Activated CD4-positive, alpha-beta memory T cell treated with anti-CD3 and anti-CD28 coated beads for 36 hours (primary cell): ENCODE data around the gene BRSK2. TPM values are rescaled to one million over a fixed set of nuclear protein-coding genes. Genes with fewer than 3 reads are reported as not detected.

Source experiments
- CTCF ChIA-PET: fragments of 350-600 bp; sonication (Branson Sonifier 250); formaldehyde crosslinking; loops from one replicate; lab custom pipeline; 2021; ENCODE audit warnings: antibody characterized with exemption, inconsistent platforms; lab: Charles Lee
- POLR2A ChIA-PET: fragments of 350-600 bp; sonication (Branson Sonifier 250); formaldehyde crosslinking; loops from one replicate; lab custom pipeline; 2021; ENCODE audit warnings: antibody characterized with exemption; lab: Charles Lee
- DNase-seq: peaks from one replicate; pipeline ENCODE4 v3.0.0-alpha.2; 2020
- H3K27ac Mint-ChIP-seq: one replicate; pipeline ENCODE4 v1.8.0; 2021; ENCODE audit warnings: mixed read lengths
- H3K27me3 Mint-ChIP-seq: one replicate; pipeline ENCODE4 v1.8.0; 2021; ENCODE audit warnings: mixed read lengths
- H3K36me3 Mint-ChIP-seq: one replicate; pipeline ENCODE4 v1.8.0; 2021; ENCODE audit warnings: mixed read lengths
- H3K4me1 Mint-ChIP-seq: one replicate; pipeline ENCODE4 v1.8.0; 2021; ENCODE audit warnings: low read depth, mixed read lengths
- H3K4me3 Mint-ChIP-seq: one replicate; pipeline ENCODE4 v1.8.0; 2021; ENCODE audit warnings: mild to moderate bottlenecking, mixed read lengths
- H3K9me3 Mint-ChIP-seq: one replicate; pipeline ENCODE4 v1.8.0; 2021; ENCODE audit warnings: mixed read lengths
- intact Hi-C: fragments of 100-400 bp; cut with micrococcal nuclease; formaldehyde crosslinking; loops from one replicate; pipeline ENCODE4 v1.15.1; 2023
- total RNA-seq, 2 experiments: library from RNA; stranded (reverse); gene quantifications; one replicate each; pipeline ENCODE4 v1.2.3, GENCODE V29; 2021

The BRSK2 gene
- total RNA-seq, 2 experiments from 2014 or later = 0.46 to 0.64 TPM

- intact Hi-C loops = loop anchor here (10.0 kb wide), 1 partner anchor 180 kb away; no protein-coding TSS in a partner anchor
- Mint-ChIP-seq H3K27ac (peak overlapping the region; percentile 28), H3K36me3 (no peaks in the 10 kb centered on the region), H3K27me3 (no peaks in the 10 kb centered on the region), H3K4me3 (no peak overlapping the region), H3K4me1 (peaks cover 14% of the 10 kb centered on the region), H3K9me3 (no peaks in the 10 kb centered on the region)
- peak; percentile 50 for DNase-seq
- ChIA-PET CTCF (interaction anchor here (0.6 to 1.9 kb wide), 2 partner anchors 56 to 191 kb away, joined by 3 to 6 read pairs; no protein-coding TSS in a partner anchor), POLR2A (interaction anchor here (2.6 kb wide), 1 partner anchor 74 kb away, joined by 16 read pairs; the partner anchor contains the start of gene TOLLIP)
Measured at GRCh38 chr11:1384199-1384970, 5.3 kb upstream of the BRSK2 start.

GRCh38 chr11:1387521-1387920, 2.2 kb upstream of the BRSK2 start:
- no peaks in the 10 kb centered on the region for H3K9me3 Mint-ChIP-seq
- intact Hi-C loops = loop anchor here (10.0 kb wide), 1 partner anchor 183 kb away; no protein-coding TSS in a partner anchor

GRCh38 chr11:1387961-1388762, 1.6 kb upstream of the BRSK2 start:
- H3K27me3 Mint-ChIP-seq = peaks cover 20% of the 10 kb centered on the region
- peaks cover 9% of the 10 kb centered on the region for H3K4me1 Mint-ChIP-seq
- intact Hi-C loops = loop anchor here (2.0 to 10.0 kb wide), 4 partner anchors 51 to 187 kb away; no protein-coding TSS in a partner anchor
- ChIA-PET CTCF (interaction anchor here (0.6 to 1.1 kb wide), 2 partner anchors 79 to 128 kb away, joined by 3 read pairs; partner anchors contain the start of gene TOLLIP), POLR2A (no interaction called here)
- no peaks in the 10 kb centered on the region for H3K9me3 Mint-ChIP-seq
- H3K36me3 Mint-ChIP-seq = no peaks in the 10 kb centered on the region
- no peak overlapping the region for H3K27ac Mint-ChIP-seq
- no peak overlapping the region for H3K4me3 Mint-ChIP-seq
- DNase-seq = peak; percentile 32

More at GRCh38 chr11:1387521-1387920, 2.2 kb upstream of the BRSK2 start:
- no peak overlapping the region for H3K27ac Mint-ChIP-seq
- ChIA-PET POLR2A (no interaction called here), CTCF (no interaction called here)
- no peaks in the 10 kb centered on the region for H3K36me3 Mint-ChIP-seq
- no peak overlapping the region for H3K4me3 Mint-ChIP-seq
- peaks cover 15% of the 10 kb centered on the region for H3K27me3 Mint-ChIP-seq
- no peak for DNase-seq
- H3K4me1 Mint-ChIP-seq = peaks cover 12% of the 10 kb centered on the region

- Mint-ChIP-seq H3K4me3 (peak overlapping the region; percentile 61), H3K36me3 (no peaks in the 10 kb centered on the region), H3K27ac (no peak overlapping the region), H3K9me3 (no peaks in the 10 kb centered on the region), H3K4me1 (peaks cover 7% of the 10 kb centered on the region), H3K27me3 (peaks cover 26% of the 10 kb centered on the region)
- ChIA-PET CTCF (interaction anchor here (0.6 to 1.1 kb wide), 2 partner anchors 80 to 127 kb away, joined by 3 read pairs; partner anchors contain the start of gene TOLLIP), POLR2A (no interaction called here)
- intact Hi-C loops = loop anchor here (2.0 to 10.0 kb wide), 4 partner anchors 52 to 186 kb away; no protein-coding TSS in a partner anchor
- DNase-seq = no peak
Measured at GRCh38 chr11:1388763-1389102, 1.0 kb upstream of the BRSK2 start.

- Mint-ChIP-seq H3K27me3 (peaks cover 26% of the 10 kb centered on the region), H3K9me3 (no peaks in the 10 kb centered on the region), H3K4me3 (peak overlapping the region; percentile 61), H3K4me1 (peaks cover 6% of the 10 kb centered on the region), H3K36me3 (no peaks in the 10 kb centered on the region), H3K27ac (no peak overlapping the region)
- intact Hi-C loops = loop anchor here (2.0 to 10.0 kb wide), 4 partner anchors 53 to 185 kb away; no protein-coding TSS in a partner anchor
- ChIA-PET CTCF (interaction anchor here (0.7 to 1.1 kb wide), 3 partner anchors 80 to 998 kb away, joined by 3 to 4 read pairs (median 3); partner anchors contain the start of gene TOLLIP), POLR2A (interaction anchor here (0.9 kb wide), 1 partner anchor 81 kb away, joined by 3 read pairs; no protein-coding TSS in a partner anchor)
- peak; percentile 97 for DNase-seq
Measured at GRCh38 chr11:1389103-1389931, 417 bp upstream of the BRSK2 start.

GRCh38 chr11:1390569-1391164, 933 bp downstream of the BRSK2 start:
- no peak overlapping the region for H3K27ac Mint-ChIP-seq
- no peaks in the 10 kb centered on the region for H3K36me3 Mint-ChIP-seq
- POLR2A ChIA-PET = no interaction called here
- DNase-seq = no peak
- H3K9me3 Mint-ChIP-seq = no peaks in the 10 kb centered on the region
- intact Hi-C loops = no loop called here
- no peak overlapping the region for H3K4me3 Mint-ChIP-seq
- peaks cover 26% of the 10 kb centered on the region for H3K27me3 Mint-ChIP-seq
- H3K4me1 Mint-ChIP-seq = no peaks in the 10 kb centered on the region
- CTCF ChIA-PET = no interaction called here

- intact Hi-C loops = no loop called here
- H3K9me3 Mint-ChIP-seq = no peaks in the 10 kb centered on the region
- POLR2A ChIA-PET = no interaction called here
- no peak overlapping the region for H3K4me3 Mint-ChIP-seq
- H3K27me3 Mint-ChIP-seq = peaks cover 26% of the 10 kb centered on the region
- CTCF ChIA-PET = no interaction called here
- H3K36me3 Mint-ChIP-seq = no peaks in the 10 kb centered on the region
- DNase-seq = no peak
- no peak overlapping the region for H3K27ac Mint-ChIP-seq
- H3K4me1 Mint-ChIP-seq = no peaks in the 10 kb centered on the region
Measured at GRCh38 chr11:1391165-1392075, 1.7 kb downstream of the BRSK2 start.

GRCh38 chr11:1392111-1392510, 2.4 kb downstream of the BRSK2 start:
- Mint-ChIP-seq H3K27ac (no peak overlapping the region), H3K36me3 (no peaks in the 10 kb centered on the region), H3K9me3 (no peaks in the 10 kb centered on the region), H3K27me3 (peaks cover 26% of the 10 kb centered on the region), H3K4me1 (no peaks in the 10 kb centered on the region), H3K4me3 (no peak overlapping the region)
- CTCF ChIA-PET = no interaction called here
- intact Hi-C loops = no loop called here
- DNase-seq = no peak
- POLR2A ChIA-PET = no interaction called here

GRCh38 chr11:1392561-1392960, 2.8 kb downstream of the BRSK2 start:
- H3K27ac Mint-ChIP-seq = no peak overlapping the region
- no peak overlapping the region for H3K4me3 Mint-ChIP-seq
- POLR2A ChIA-PET = no interaction called here
- CTCF ChIA-PET = no interaction called here
- DNase-seq = no peak
- H3K4me1 Mint-ChIP-seq = no peaks in the 10 kb centered on the region
- H3K27me3 Mint-ChIP-seq = peaks cover 26% of the 10 kb centered on the region
- no peaks in the 10 kb centered on the region for H3K9me3 Mint-ChIP-seq
- intact Hi-C loops = no loop called here
- H3K36me3 Mint-ChIP-seq = no peaks in the 10 kb centered on the region

GRCh38 chr11:1393038-1393710, 3.4 kb downstream of the BRSK2 start:
- Mint-ChIP-seq H3K4me1 (no peaks in the 10 kb centered on the region), H3K4me3 (no peak overlapping the region), H3K36me3 (no peaks in the 10 kb centered on the region), H3K9me3 (no peaks in the 10 kb centered on the region), H3K27me3 (peaks cover 26% of the 10 kb centered on the region), H3K27ac (peak overlapping the region; percentile 46)
- CTCF ChIA-PET = no interaction called here
- DNase-seq = no peak
- intact Hi-C loops = no loop called here
- POLR2A ChIA-PET = no interaction called here
